PFSK-1 (cell line): ENCODE results near the gene TMEM175.

Experiments used
- FOXP2 ChIP-seq: optimal IDR thresholded peaks from 2 replicates; pipeline ENCODE3; 2011; ENCODE audit warnings: borderline replicate concordance, control low read depth, inconsistent platforms; ENCODE audit not compliant: insufficient read depth; ENCODE audit errors: extremely low read length, extremely low read depth
- POLR2AphosphoS5 ChIP-seq: IDR thresholded peaks from 2 replicates; pipeline ENCODE4 v1.6.1; 2012; ENCODE audit warnings: low read depth, mild to moderate bottlenecking, control low read depth, low read length, moderate library complexity
- REST ChIP-seq, 2 experiments: IDR thresholded peaks; 2 replicates each; pipeline versions ENCODE4 v1.6.1 to v1.8.0; 2011 to 2012; ENCODE audit warnings: low read depth in 2 of 2, low read length in 2 of 2, control low read depth in 1 of 2, inconsistent platforms in 1 of 2, mild to moderate bottlenecking in 1 of 2, moderate library complexity in 1 of 2; ENCODE audit not compliant: insufficient read depth in 1 of 2
- SIN3A ChIP-seq: IDR thresholded peaks from 2 replicates; pipeline ENCODE4 v1.6.1; 2012; ENCODE audit warnings: mild to moderate bottlenecking, low read length, moderate library complexity, borderline replicate concordance; ENCODE audit not compliant: insufficient read depth
- TAF1 ChIP-seq: IDR thresholded peaks from 2 replicates; pipeline ENCODE4 v1.6.1; 2012; ENCODE audit warnings: low read length, control low read depth, borderline replicate concordance; ENCODE audit not compliant: insufficient read depth

The TMEM175 gene

GRCh38 chr4:929096-929765 is 3.0 kb upstream of the TMEM175 start:
- TF ChIP-seq REST (IDR thresholded peaks at IDR 0.05; ENCODE audit: insufficient read depth in 1 of 2, low read depth in 2 of 2, low read length in 2 of 2) (no peak), TAF1 (no peak), POLR2AphosphoS5 (no peak), SIN3A (no peak), FOXP2 (no peak)

- TF ChIP-seq REST (IDR thresholded peaks at IDR 0.05; ENCODE audit: insufficient read depth in 1 of 2, low read depth in 2 of 2, low read length in 2 of 2) (no peak), POLR2AphosphoS5 (no peak), FOXP2 (no peak), TAF1 (no peak), SIN3A (no peak)
Measured at GRCh38 chr4:930028-930551, 2.2 kb upstream of the TMEM175 start.

- TF ChIP-seq POLR2AphosphoS5 (no peak), REST (IDR thresholded peaks at IDR 0.05; ENCODE audit: insufficient read depth in 1 of 2, low read depth in 2 of 2, low read length in 2 of 2) (no peak), FOXP2 (no peak), TAF1 (no peak), SIN3A (no peak)
Measured at GRCh38 chr4:930827-931193, 1.4 kb upstream of the TMEM175 start.

GRCh38 chr4:931194-931959 is 883 bp upstream of the TMEM175 start:
- TF ChIP-seq POLR2AphosphoS5 = no peak

GRCh38 chr4:932713-933070 is 432 bp downstream of the TMEM175 start:
- TF ChIP-seq REST (IDR thresholded peaks at IDR 0.05; ENCODE audit: insufficient read depth in 1 of 2, low read depth in 2 of 2, low read length in 2 of 2) = no peak
- TF ChIP-seq POLR2AphosphoS5 = no peak
- no peak for TF ChIP-seq TAF1
- TF ChIP-seq FOXP2 = no peak
- no peak for TF ChIP-seq SIN3A
